Measurements from ENCODE around the gene PRKCD.

PRKCD gene

DNA sequence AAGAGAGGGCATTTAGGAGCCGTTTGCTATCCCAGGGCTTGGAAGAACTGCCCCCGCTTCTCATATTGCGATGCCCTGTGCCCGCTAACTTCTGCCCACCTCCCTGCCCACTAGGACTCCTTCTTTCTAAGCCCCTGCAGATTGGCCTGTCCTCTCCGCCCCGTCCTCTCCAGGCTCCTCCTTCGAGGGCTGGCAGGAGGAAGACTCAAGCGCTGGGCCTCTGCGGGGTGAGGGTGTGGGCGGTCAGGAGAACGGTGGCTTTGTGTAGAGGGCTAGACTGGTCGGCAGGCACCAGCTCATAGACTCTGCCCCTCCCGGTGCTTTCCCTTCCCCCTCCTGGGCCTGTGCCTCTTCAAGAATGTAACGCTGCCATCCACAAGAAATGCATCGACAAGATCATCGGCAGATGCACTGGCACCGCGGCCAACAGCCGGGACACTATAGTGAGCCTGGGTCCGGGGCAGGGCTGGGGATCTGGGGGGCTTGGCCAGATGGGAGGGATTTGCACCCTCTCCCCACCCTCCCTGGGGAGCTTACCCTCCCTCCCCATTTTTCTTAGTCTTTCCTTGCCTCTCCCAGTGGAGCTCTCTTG, 21.9 kb downstream of the PRKCD start:
- Histone ChIP-seq H3K27ac (replicated peaks; ENCODE audit: low read length) (no peak overlapping the region), H3K23ac (ENCODE audit: low read depth, low read length, poor library complexity) (no peak overlapping the region), H3K4me2 (ENCODE audit: insufficient read depth, low read length, poor library complexity, severe bottlenecking) (no peak overlapping the region), H2BK12ac (ENCODE audit: low read length) (no peak overlapping the region), H2AK5ac (ENCODE audit: low read depth, low read length) (no peak overlapping the region), H3K27me3 (ENCODE audit: control insufficient read depth in 3 of 3, insufficient read depth in 3 of 3, low read depth in 1 of 3, low read length in 3 of 3) (peaks cover 0 to 6% (median 0%) of the 10 kb centered on the region in 3 experiments), H3K79me1 (ENCODE audit: low read depth, low read length) (peaks cover 2% of the 10 kb centered on the region), H4K91ac (ENCODE audit: low read depth, low read length, poor library complexity) (peak overlapping the region; percentile 64), H2AFZ (ENCODE audit: low read length) (peak overlapping the region; percentile 72), H3K9me3 (replicated peaks in 1 of 2; ENCODE audit: control insufficient read depth in 2 of 2, insufficient read depth in 1 of 2, low read depth in 1 of 2, low read length in 2 of 2) (peaks cover 0 to 2% of the 10 kb centered on the region in 2 donors), H4K8ac (ENCODE audit: low read depth, low read length) (no peak overlapping the region), H3K14ac (ENCODE audit: low read length) (no peak overlapping the region), H2BK120ac (ENCODE audit: low read depth, low read length) (no peak overlapping the region), H2BK5ac (ENCODE audit: low read length) (peak overlapping the region; percentile 29), H2BK15ac (ENCODE audit: low read length) (no peak overlapping the region), H3K9ac (ENCODE audit: low read depth, low read length, poor library complexity) (peak overlapping the region; percentile 72), H3K18ac (ENCODE audit: low read length) (peak overlapping the region; percentile 78), H3K36me3 (replicated peaks in 1 of 2; ENCODE audit: control insufficient read depth in 2 of 2, insufficient read depth in 2 of 2, low read length in 2 of 2) (peaks cover 0 to 15% of the 10 kb centered on the region in 2 donors), H3K4me3 (ENCODE audit: low read length in 2 of 2) (no peak overlapping the region), H3K4ac (ENCODE audit: low read length) (no peak overlapping the region), H3K4me1 (ENCODE audit: control insufficient read depth in 2 of 2, insufficient read depth in 1 of 2, low read depth in 1 of 2, low read length in 2 of 2) (peaks cover 3 to 8% of the 10 kb centered on the region in 2 donors)
- DNase-seq (ENCODE audit: low spot score) = no peak
- WGBS, 2 donors (ENCODE audit: extremely low coverage in 2 of 2, insufficient read length in 2 of 2, insufficient replicate concordance in 1 of 2) = no CpG with 5 or more reads among the region's 20 CpGs

DNA sequence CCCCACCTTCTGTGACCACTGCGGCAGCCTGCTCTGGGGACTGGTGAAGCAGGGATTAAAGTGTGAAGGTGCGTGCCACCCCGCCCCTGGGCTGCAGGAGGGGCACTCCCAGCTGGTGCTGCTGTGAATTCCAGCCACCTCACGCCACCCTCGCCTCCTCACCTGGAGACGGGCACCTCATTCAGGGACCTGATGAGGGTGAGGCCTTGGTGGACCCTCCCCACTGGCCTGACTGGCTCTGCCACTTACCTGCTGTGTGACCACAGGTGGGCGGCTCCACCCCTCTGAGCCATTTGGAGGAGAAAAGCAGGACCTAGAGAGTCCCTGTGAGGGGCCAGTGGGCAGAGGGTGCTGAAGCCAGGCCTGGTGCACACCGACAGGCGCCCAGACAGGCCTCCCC, 22.5 kb downstream of the PRKCD start:
- Histone ChIP-seq H3K27me3 (ENCODE audit: control insufficient read depth in 3 of 3, insufficient read depth in 3 of 3, low read depth in 1 of 3, low read length in 3 of 3) (peaks cover 0 to 6% (median 0%) of the 10 kb centered on the region in 3 experiments), H3K23ac (ENCODE audit: low read depth, low read length, poor library complexity) (peak overlapping the region; percentile 70), H2AFZ (ENCODE audit: low read length) (no peak overlapping the region), H2BK12ac (ENCODE audit: low read length) (no peak overlapping the region), H2BK5ac (ENCODE audit: low read length) (no peak overlapping the region), H3K4me2 (ENCODE audit: insufficient read depth, low read length, poor library complexity, severe bottlenecking) (no peak overlapping the region), H3K27ac (replicated peaks; ENCODE audit: low read length) (no peak overlapping the region), H3K9ac (ENCODE audit: low read depth, low read length, poor library complexity) (peak overlapping the region; percentile 46), H3K79me1 (ENCODE audit: low read depth, low read length) (peaks cover 2% of the 10 kb centered on the region), H3K4me1 (ENCODE audit: control insufficient read depth in 2 of 2, insufficient read depth in 1 of 2, low read depth in 1 of 2, low read length in 2 of 2) (peaks cover 3 to 8% of the 10 kb centered on the region in 2 donors), H3K4ac (ENCODE audit: low read length) (no peak overlapping the region), H3K14ac (ENCODE audit: low read length) (no peak overlapping the region), H3K36me3 (replicated peaks in 1 of 2; ENCODE audit: control insufficient read depth in 2 of 2, insufficient read depth in 2 of 2, low read length in 2 of 2) (peaks cover 0 to 15% of the 10 kb centered on the region in 2 donors), H3K4me3 (ENCODE audit: low read length in 2 of 2) (no peak overlapping the region), H4K8ac (ENCODE audit: low read depth, low read length) (no peak overlapping the region), H3K9me3 (replicated peaks in 1 of 2; ENCODE audit: control insufficient read depth in 2 of 2, insufficient read depth in 1 of 2, low read depth in 1 of 2, low read length in 2 of 2) (peaks cover 0 to 2% of the 10 kb centered on the region in 2 donors), H2BK120ac (ENCODE audit: low read depth, low read length) (no peak overlapping the region), H4K91ac (ENCODE audit: low read depth, low read length, poor library complexity) (peak overlapping the region; percentile 98), H3K18ac (ENCODE audit: low read length) (peak overlapping the region; percentile 5), H2AK5ac (ENCODE audit: low read depth, low read length) (peak overlapping the region; percentile 1), H2BK15ac (ENCODE audit: low read length) (no peak overlapping the region)
- DNase-seq (ENCODE audit: low spot score) = no peak
- no CpG with 5 or more reads among the region's 9 CpGs for WGBS, 2 donors (ENCODE audit: extremely low coverage in 2 of 2, insufficient read length in 2 of 2, insufficient replicate concordance in 1 of 2)

DNA sequence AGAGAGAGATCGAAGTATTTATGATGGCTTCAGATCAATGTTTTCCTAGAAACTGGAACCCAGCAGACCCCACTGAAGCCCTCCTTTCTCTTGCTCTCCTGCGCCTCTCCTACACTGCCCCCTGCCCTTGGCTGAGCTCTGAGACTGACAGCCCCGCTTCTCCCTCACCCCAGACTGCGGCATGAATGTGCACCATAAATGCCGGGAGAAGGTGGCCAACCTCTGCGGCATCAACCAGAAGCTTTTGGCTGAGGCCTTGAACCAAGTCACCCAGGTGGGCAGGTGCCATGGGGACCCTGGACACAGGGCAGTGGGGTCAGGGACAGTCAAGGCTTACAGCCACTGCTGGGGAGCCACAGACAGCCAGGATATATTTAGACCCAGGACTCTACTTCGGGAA, 23.7 kb downstream of the PRKCD start:
- Histone ChIP-seq H3K79me1 (ENCODE audit: low read depth, low read length) (peaks cover 2% of the 10 kb centered on the region), H4K91ac (ENCODE audit: low read depth, low read length, poor library complexity) (no peak overlapping the region), H3K27me3 (ENCODE audit: control insufficient read depth in 3 of 3, insufficient read depth in 3 of 3, low read depth in 1 of 3, low read length in 3 of 3) (peaks cover 0 to 8% (median 0%) of the 10 kb centered on the region in 3 experiments), H2BK12ac (ENCODE audit: low read length) (no peak overlapping the region), H3K4ac (ENCODE audit: low read length) (no peak overlapping the region), H3K9me3 (replicated peaks in 1 of 2; ENCODE audit: control insufficient read depth in 2 of 2, insufficient read depth in 1 of 2, low read depth in 1 of 2, low read length in 2 of 2) (no peaks in the 10 kb centered on the region), H2BK120ac (ENCODE audit: low read depth, low read length) (no peak overlapping the region), H3K9ac (ENCODE audit: low read depth, low read length, poor library complexity) (no peak overlapping the region), H3K4me3 (ENCODE audit: low read length in 2 of 2) (no peak overlapping the region), H2AFZ (ENCODE audit: low read length) (no peak overlapping the region), H4K8ac (ENCODE audit: low read depth, low read length) (no peak overlapping the region), H3K14ac (ENCODE audit: low read length) (no peak overlapping the region), H3K4me1 (ENCODE audit: control insufficient read depth in 2 of 2, insufficient read depth in 1 of 2, low read depth in 1 of 2, low read length in 2 of 2) (peaks cover 3 to 8% of the 10 kb centered on the region in 2 donors), H2AK5ac (ENCODE audit: low read depth, low read length) (peak overlapping the region; percentile 61), H3K27ac (replicated peaks; ENCODE audit: low read length) (no peak overlapping the region), H3K23ac (ENCODE audit: low read depth, low read length, poor library complexity) (no peak overlapping the region), H3K4me2 (ENCODE audit: insufficient read depth, low read length, poor library complexity, severe bottlenecking) (no peak overlapping the region), H2BK15ac (ENCODE audit: low read length) (no peak overlapping the region), H3K18ac (ENCODE audit: low read length) (no peak overlapping the region), H3K36me3 (replicated peaks in 1 of 2; ENCODE audit: control insufficient read depth in 2 of 2, insufficient read depth in 2 of 2, low read length in 2 of 2) (peaks cover 0 to 11% of the 10 kb centered on the region in 2 donors), H2BK5ac (ENCODE audit: low read length) (no peak overlapping the region)
- no CpG with 5 or more reads among the region's 7 CpGs for WGBS, 2 donors (ENCODE audit: extremely low coverage in 2 of 2, insufficient read length in 2 of 2, insufficient replicate concordance in 1 of 2)
- no peak for DNase-seq (ENCODE audit: low spot score)

DNA sequence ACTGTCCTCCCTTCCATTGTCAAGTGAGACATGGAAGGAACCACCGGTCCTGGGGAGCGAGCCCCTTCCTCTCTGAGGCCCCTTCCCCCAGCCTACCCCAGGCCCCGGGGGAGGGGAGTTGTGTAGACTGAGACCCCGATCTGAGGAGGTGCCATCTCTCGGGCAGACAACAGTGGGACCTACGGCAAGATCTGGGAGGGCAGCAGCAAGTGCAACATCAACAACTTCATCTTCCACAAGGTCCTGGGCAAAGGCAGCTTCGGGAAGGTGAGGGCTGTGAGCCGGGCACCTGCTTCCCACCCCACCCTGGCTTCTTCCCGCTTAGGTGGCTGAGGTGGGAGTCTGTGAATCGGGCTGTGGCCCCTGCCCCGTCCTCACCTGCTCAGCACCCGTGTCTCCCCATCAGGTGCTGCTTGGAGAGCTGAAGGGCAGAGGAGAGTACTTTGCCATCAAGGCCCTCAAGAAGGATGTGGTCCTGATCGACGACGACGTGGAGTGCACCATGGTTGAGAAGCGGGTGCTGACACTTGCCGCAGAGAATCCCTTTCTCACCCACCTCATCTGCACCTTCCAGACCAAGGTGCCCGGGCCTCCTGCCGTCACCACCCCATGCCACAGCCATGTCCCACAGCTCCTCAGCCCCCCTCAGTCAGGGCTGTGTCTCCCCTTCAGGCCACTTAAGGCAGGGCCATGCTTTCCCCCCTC, 24.9 kb downstream of the PRKCD start:
- Histone ChIP-seq H2BK15ac (ENCODE audit: low read length) (no peak overlapping the region), H3K23ac (ENCODE audit: low read depth, low read length, poor library complexity) (peak overlapping the region; percentile 23), H3K9ac (ENCODE audit: low read depth, low read length, poor library complexity) (no peak overlapping the region), H3K4me3 (ENCODE audit: low read length in 2 of 2) (peak overlapping the region in 1 of 2 donors; percentile 39), H4K8ac (ENCODE audit: low read depth, low read length) (no peak overlapping the region), H3K79me1 (ENCODE audit: low read depth, low read length) (peaks cover 2% of the 10 kb centered on the region), H3K4me2 (ENCODE audit: insufficient read depth, low read length, poor library complexity, severe bottlenecking) (no peak overlapping the region), H3K18ac (ENCODE audit: low read length) (no peak overlapping the region), H3K4ac (ENCODE audit: low read length) (no peak overlapping the region), H2BK12ac (ENCODE audit: low read length) (no peak overlapping the region), H3K14ac (ENCODE audit: low read length) (no peak overlapping the region), H2BK120ac (ENCODE audit: low read depth, low read length) (no peak overlapping the region), H2AK5ac (ENCODE audit: low read depth, low read length) (peak overlapping the region; percentile 29), H2BK5ac (ENCODE audit: low read length) (no peak overlapping the region), H3K36me3 (replicated peaks in 1 of 2; ENCODE audit: control insufficient read depth in 2 of 2, insufficient read depth in 2 of 2, low read length in 2 of 2) (peaks cover 0 to 13% of the 10 kb centered on the region in 2 donors), H4K91ac (ENCODE audit: low read depth, low read length, poor library complexity) (no peak overlapping the region), H2AFZ (ENCODE audit: low read length) (no peak overlapping the region), H3K27me3 (ENCODE audit: control insufficient read depth in 3 of 3, insufficient read depth in 3 of 3, low read depth in 1 of 3, low read length in 3 of 3) (peaks cover 0 to 9% (median 0%) of the 10 kb centered on the region in 3 experiments), H3K9me3 (replicated peaks in 1 of 2; ENCODE audit: control insufficient read depth in 2 of 2, insufficient read depth in 1 of 2, low read depth in 1 of 2, low read length in 2 of 2) (no peaks in the 10 kb centered on the region), H3K27ac (replicated peaks; ENCODE audit: low read length) (no peak overlapping the region), H3K4me1 (ENCODE audit: control insufficient read depth in 2 of 2, insufficient read depth in 1 of 2, low read depth in 1 of 2, low read length in 2 of 2) (peaks cover 3 to 4% of the 10 kb centered on the region in 2 donors)
- no CpG with 5 or more reads among the region's 20 CpGs for WGBS, 2 donors (ENCODE audit: extremely low coverage in 2 of 2, insufficient read length in 2 of 2, insufficient replicate concordance in 1 of 2)
- DNase-seq (ENCODE audit: low spot score) = no peak
